ENCODE results near the gene RASD1.

The RASD1 gene, protein sequence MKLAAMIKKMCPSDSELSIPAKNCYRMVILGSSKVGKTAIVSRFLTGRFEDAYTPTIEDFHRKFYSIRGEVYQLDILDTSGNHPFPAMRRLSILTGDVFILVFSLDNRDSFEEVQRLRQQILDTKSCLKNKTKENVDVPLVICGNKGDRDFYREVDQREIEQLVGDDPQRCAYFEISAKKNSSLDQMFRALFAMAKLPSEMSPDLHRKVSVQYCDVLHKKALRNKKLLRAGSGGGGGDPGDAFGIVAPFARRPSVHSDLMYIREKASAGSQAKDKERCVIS

GRCh38 chr17:17496189-17497064, at the start of gene RASD1:
Gene RASD1, minus strand, starts transcription at chr17:17496395. Its CDS starts 214 bp downstream, at chr17:17496181.
- peak within 1 kb of the TSS; percentile 41 for H3K4me3 ChIP-seq (ENCODE audit: low read depth, low read length)
- in situ Hi-C loops (cut with HindIII; ENCODE audit: low sequenced_read_pairs), result no loop called here
- TF ChIP-seq CTCF (IDR thresholded peaks at IDR 0.05; ENCODE audit: low read depth, low read length, missing control alignments), result peak; percentile 66

DNA sequence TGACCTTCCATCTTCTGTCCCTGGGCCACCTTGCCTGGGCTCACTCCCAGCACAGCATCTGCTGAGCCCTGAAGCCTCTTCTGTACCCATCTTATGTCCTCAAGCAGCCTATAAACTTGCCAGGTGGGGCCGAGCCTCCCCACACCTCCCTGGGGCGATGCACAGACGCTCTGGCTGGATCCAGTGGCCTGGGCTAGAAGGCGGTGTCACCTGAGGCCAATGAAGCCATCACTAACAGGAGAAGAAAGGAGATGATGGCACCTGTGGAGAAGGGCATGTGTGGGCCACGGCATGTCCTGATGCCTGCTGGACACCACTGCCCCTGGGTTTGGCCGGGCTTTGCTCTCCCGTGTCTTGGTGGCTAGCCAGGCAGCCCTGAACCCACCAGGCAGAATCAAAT, 49.8 kb upstream of the RASD1 start:
- no peak overlapping the region for H3K4me3 ChIP-seq (ENCODE audit: low read depth, low read length)
- DNase-seq (ENCODE audit: low read depth), result no peak
- in situ Hi-C loops (cut with HindIII; ENCODE audit: low sequenced_read_pairs), result no loop called here
- TF ChIP-seq CTCF (IDR thresholded peaks at IDR 0.05; ENCODE audit: low read depth, low read length, missing control alignments), result no peak

More at GRCh38 chr17:17496189-17497064, at the start of gene RASD1:
- peak; percentile 53 for DNase-seq (ENCODE audit: low read depth)

- no peak for TF ChIP-seq CTCF (IDR thresholded peaks at IDR 0.05; ENCODE audit: low read depth, low read length, missing control alignments)
- H3K4me3 ChIP-seq (ENCODE audit: low read depth, low read length), result no peak overlapping the region
- in situ Hi-C loops (cut with HindIII; ENCODE audit: low sequenced_read_pairs), result no loop called here
- DNase-seq (ENCODE audit: low read depth), result peak; percentile 66
Measured at GRCh38 chr17:17545031-17545820, 49.0 kb upstream of the RASD1 start.

- DNase-seq (ENCODE audit: low read depth), result no peak
- H3K4me3 ChIP-seq (ENCODE audit: low read depth, low read length), result no peak overlapping the region
- no peak for TF ChIP-seq CTCF (IDR thresholded peaks at IDR 0.05; ENCODE audit: low read depth, low read length, missing control alignments)
- in situ Hi-C loops (cut with HindIII; ENCODE audit: low sequenced_read_pairs), result no loop called here
Measured at GRCh38 chr17:17542906-17543635, 46.9 kb upstream of the RASD1 start.

DNA sequence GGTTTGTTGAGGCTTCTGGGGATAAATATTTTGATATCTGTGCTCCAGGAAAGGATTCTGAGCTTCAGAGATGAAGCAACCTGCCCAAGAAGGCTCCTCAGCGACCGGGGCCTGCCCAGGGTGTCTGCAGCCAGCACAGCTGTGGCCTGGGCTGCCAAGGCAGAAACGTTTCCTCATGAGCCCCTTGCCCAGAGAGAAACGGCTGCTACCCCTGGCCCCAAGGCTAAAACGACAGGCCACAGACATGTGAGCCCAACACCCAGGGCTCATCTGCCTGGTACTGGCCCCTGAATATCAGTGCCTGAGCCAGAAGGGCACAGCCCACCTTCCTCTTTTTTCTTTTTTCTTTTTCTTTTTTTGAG, 45.4 kb upstream of the RASD1 start:
- in situ Hi-C loops (cut with HindIII; ENCODE audit: low sequenced_read_pairs), result no loop called here
- no peak for DNase-seq (ENCODE audit: low read depth)
- no peak for TF ChIP-seq CTCF (IDR thresholded peaks at IDR 0.05; ENCODE audit: low read depth, low read length, missing control alignments)
- no peak overlapping the region for H3K4me3 ChIP-seq (ENCODE audit: low read depth, low read length)

Measured in astrocyte of the cerebellum (primary cell).